GM12891 (cell line): ENCODE results near the gene KCNN2.

Experiments used
- POLR2A ChIP-seq: IDR thresholded peaks from 2 replicates; pipeline ENCODE4 v1.6.1; 2011; ENCODE audit warnings: low read depth, low read length, control low read depth
- POLR2AphosphoS5 ChIP-seq: IDR thresholded peaks from 2 replicates; pipeline ENCODE4 v1.6.1; 2011; ENCODE audit warnings: low read depth, low read length, control low read depth
- TAF1 ChIP-seq: IDR thresholded peaks from 2 replicates; pipeline ENCODE4 v1.6.1; 2011; ENCODE audit warnings: low read depth, low read length, control low read depth

- no peak for TF ChIP-seq POLR2AphosphoS5
- no peak for TF ChIP-seq POLR2A
- no peak for TF ChIP-seq TAF1
Observed at GRCh38 chr5:114500756-114501155, 138.9 kb downstream of the KCNN2 start.
